ENCODE data around the gene PKN1.

PKN1 gene

DNA sequence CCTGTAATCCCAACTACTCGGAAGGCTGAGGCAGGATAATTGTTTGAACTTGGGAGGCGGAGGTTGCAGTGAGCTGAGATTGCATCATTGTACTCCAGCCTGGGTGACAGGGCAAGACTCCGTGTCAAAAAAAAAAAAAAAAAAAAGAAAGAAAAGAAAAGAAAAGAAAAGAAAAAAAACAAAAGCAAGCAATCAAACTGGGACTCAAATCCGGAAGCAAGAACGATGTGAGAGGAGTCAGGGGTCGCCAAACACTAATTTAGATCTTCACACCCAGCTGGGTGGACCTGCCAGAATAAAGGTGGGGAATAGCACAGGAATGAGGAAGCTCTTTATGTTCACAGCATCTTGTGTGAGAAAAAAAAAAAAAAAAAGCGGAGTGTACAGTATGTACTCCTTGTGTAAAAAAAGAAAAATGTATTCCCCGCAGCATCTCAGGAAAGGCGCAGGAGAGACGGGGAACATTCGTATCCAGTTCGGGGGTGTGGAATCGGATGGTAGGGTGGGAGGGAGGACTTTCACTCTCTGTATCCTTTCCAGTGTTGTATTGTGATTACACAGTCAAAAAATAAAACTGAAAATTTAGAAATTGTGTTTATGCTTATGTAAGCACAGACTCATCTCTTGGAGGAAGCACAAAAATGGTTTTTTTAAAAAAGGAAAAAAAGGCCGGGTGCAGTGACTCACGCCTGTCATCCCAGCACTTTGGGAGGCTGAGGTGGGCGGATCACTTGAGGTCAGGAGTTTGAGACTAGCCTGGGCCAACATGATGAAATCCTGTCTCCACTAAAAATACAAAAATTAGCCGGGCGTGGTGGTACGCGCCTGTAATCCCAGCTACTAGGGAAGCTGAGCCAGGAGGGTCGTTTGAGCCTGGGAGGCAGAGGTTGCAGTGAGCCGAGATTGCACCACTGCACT is 77.5 kb downstream of the PKN1 start:
- ATAC-seq (ENCODE audit: low read depth) (no peak), DNase-seq (ENCODE audit: low spot score in 2 of 2) (no peak)
- Mint-ChIP-seq H3K4me3 (no peak overlapping the region), H3K4me1 (peaks cover 12% of the 10 kb centered on the region), H3K27me3 (no peaks in the 10 kb centered on the region), H3K9me3 (no peaks in the 10 kb centered on the region), H3K27ac (no peak overlapping the region), H3K36me3 (peaks cover 8% of the 10 kb centered on the region)

DNA sequence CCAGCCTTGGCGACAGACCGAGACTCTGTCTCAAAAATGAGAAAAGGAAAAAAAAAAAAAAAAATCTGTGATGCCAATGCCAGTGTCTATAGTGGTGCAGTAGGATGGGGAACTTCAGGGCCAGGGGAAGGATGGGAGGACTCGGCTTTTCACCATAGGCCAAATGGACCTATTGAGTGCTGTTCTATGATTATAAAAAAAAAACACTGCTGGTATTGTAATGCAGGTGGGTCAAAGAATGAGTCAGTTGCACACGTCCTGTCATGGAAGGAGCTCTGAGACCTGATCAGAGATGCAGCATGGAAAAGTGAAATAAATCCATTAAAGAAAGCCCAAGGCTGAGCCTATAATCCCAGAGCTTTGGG is 78.1 kb downstream of the PKN1 start:
- ATAC-seq (ENCODE audit: low read depth), result no peak
- peaks cover 13% of the 10 kb centered on the region for H3K4me1 Mint-ChIP-seq
- H3K36me3 Mint-ChIP-seq, result peaks cover 9% of the 10 kb centered on the region

DNA sequence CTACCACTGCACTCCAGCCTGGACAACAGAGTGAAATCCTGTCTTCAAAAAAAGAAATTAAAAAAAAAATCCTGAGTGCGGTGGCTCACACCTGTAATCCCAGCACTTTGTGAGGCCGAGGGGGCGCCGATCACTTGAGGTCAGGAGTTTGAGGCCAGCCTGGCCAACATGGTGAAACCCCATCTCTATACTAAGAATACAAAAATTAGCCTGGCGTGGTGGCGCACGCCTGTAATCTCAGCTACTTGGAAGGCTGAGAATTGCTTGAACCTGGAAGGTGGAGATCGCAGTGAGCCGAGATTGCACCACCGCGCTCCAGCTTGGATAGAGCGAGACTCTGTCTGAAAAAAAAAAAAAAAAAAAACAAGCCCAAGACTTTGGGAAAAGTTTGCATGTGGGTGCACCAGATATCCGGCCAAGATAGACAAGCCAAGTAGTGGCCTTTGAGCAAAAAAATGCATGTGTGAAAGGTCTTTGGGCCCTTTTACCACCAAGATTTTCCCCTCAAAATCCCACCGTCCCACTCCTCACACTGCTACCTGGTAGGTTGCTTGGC is 79.4 kb downstream of the PKN1 start:
- H3K27ac Mint-ChIP-seq, result no peak overlapping the region
- no peak overlapping the region for H3K4me3 Mint-ChIP-seq
- peaks cover 23% of the 10 kb centered on the region for H3K4me1 Mint-ChIP-seq
- ATAC-seq (ENCODE audit: low read depth), result no peak
- no peaks in the 10 kb centered on the region for H3K9me3 Mint-ChIP-seq
- no peak for DNase-seq (ENCODE audit: low spot score in 2 of 2)
- H3K27me3 Mint-ChIP-seq, result no peaks in the 10 kb centered on the region
- H3K36me3 Mint-ChIP-seq, result peaks cover 14% of the 10 kb centered on the region

More for the DNA sequence above, 78.1 kb downstream of the PKN1 start:
- H3K4me3 Mint-ChIP-seq, result no peak overlapping the region
- H3K9me3 Mint-ChIP-seq, result no peaks in the 10 kb centered on the region
- no peak for DNase-seq (ENCODE audit: low spot score in 2 of 2)
- no peak overlapping the region for H3K27ac Mint-ChIP-seq
- no peaks in the 10 kb centered on the region for H3K27me3 Mint-ChIP-seq

DNA sequence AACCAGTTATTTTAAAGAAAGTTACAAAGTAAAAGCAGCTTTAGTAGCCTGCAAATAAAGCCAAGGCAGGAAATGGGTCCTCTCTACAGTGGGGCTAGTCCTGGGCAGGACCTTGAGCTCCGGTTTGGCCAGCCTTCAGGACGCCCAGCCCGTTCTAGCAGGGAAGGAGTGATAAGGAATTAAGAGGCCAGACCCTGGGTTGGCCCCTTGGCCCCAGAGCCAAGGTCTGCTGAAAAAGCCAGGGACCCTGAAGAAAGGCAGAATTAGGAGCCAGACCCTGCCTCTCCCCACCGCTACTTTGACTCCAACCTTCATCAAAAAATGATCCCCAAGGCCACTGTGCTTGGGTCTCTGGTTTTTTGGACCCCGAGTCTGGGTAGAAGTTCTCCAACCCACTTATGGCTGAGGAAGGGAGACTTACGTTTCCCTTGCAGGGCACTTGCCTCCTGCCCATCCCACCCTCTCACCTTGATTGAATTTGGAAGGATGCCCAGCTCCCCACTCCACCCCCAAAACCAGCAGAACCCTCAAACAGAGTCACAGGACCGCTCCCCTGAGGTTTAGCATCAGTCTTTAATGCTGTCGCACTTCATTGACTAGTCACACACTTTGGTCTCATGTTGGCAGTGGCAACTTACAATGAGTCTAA is 81.2 kb downstream of the PKN1 start:
- peaks cover 14% of the 10 kb centered on the region for H3K36me3 Mint-ChIP-seq
- H3K4me1 Mint-ChIP-seq, result peaks cover 24% of the 10 kb centered on the region
- no peak overlapping the region for H3K4me3 Mint-ChIP-seq
- H3K27ac Mint-ChIP-seq, result peak overlapping the region; percentile 38
- no peaks in the 10 kb centered on the region for H3K9me3 Mint-ChIP-seq
- H3K27me3 Mint-ChIP-seq, result no peaks in the 10 kb centered on the region
- DNase-seq (ENCODE audit: low spot score in 2 of 2) (no peak), ATAC-seq (ENCODE audit: low read depth) (no peak)

DNA sequence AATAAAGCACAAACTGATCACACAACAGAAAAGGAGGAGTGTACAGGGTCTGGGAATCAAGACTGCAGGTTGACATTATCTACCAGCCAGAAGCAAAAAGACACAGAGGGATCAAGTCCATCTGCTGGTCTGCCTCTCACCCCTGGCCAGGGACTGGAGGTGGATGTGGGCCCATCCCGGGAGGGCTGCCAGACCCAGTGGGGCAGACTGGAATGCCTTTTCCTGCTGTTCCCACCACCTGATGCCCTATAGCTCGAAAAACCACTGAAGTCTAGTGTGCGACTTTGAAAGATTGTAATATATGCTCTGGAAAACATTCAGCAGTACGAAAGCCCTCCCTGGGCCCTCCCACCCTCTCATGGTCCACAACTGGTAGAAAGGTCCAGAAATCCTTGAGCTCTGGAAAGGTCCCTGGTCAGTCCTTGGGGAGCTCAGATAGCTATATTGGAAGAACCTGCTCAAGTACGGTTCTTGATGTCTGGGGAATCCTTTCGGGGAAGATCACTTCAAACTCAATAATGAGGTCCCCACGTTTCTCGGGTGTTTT is 82.5 kb downstream of the PKN1 start:
- peak overlapping the region; percentile 86 for H3K4me3 Mint-ChIP-seq
- DNase-seq (ENCODE audit: low spot score in 2 of 2) (no peak), ATAC-seq (ENCODE audit: low read depth) (no peak)
- H3K27ac Mint-ChIP-seq, result peak overlapping the region; percentile 6
- H3K9me3 Mint-ChIP-seq, result no peaks in the 10 kb centered on the region
- no peaks in the 10 kb centered on the region for H3K27me3 Mint-ChIP-seq
- peaks cover 28% of the 10 kb centered on the region for H3K4me1 Mint-ChIP-seq
- peaks cover 14% of the 10 kb centered on the region for H3K36me3 Mint-ChIP-seq

DNA sequence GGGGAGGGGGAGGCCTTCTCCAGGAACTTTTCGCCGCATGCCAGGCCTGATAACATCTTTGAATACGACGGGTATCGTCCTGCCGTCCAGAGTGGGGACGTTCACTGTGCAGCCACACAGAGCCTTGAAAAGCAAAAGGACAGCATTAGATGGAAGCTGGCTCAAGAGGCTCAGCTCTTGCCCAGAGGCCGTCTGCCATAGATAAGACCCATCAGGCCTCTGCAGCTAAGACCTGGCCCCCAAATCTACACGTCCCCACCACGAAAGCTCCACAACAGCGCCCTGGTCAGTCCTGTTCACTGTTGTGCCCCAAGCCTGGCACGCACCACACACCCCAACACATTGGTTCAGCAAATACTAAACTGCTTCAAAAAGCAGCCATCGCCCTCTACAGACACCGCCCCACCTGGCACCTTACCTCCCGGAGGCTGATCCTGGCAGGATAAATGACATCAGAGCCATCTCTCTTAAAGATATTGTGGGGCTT is 83.0 kb downstream of the PKN1 start:
- no peaks in the 10 kb centered on the region for H3K27me3 Mint-ChIP-seq
- peaks cover 14% of the 10 kb centered on the region for H3K36me3 Mint-ChIP-seq
- DNase-seq (ENCODE audit: low spot score in 2 of 2) (no peak), ATAC-seq (ENCODE audit: low read depth) (no peak)
- H3K27ac Mint-ChIP-seq, result peak overlapping the region; percentile 6
- peaks cover 28% of the 10 kb centered on the region for H3K4me1 Mint-ChIP-seq
- H3K4me3 Mint-ChIP-seq, result peak overlapping the region; percentile 86
- H3K9me3 Mint-ChIP-seq, result no peaks in the 10 kb centered on the region

DNA sequence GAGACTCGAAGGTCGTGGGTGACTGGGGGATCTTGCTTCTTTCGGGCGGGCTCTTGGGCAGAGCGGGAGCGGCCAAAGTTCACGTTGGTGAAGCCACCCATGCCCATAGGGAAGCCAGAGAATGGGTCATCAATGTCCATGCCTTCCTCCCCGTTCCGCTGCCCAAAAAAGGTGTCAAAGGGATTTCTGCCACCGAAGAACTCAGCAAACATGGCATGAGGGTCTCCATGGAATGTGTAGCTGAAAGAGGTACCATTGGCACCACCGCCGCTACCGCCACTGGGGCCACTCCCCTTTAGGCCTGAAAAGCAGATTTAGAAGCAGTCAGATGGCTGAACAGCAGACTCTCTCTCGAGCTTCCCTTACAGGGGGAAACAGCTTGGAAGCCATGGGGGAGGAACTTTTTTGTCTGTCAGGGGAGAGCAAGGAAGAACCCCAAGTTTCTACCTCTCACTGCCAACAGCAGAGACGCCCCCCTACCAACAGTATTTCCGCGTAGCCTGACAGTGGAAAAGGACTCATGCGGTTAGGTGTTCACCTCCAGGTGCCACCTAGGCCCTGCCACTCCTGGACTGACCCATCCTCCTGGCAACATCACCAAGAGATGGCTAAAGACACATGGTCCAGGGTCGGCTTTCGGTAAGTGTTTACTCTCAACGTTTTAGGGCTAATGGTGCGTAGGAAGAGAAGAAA is 83.8 kb downstream of the PKN1 start:
- peaks cover 14% of the 10 kb centered on the region for H3K36me3 Mint-ChIP-seq

DNA sequence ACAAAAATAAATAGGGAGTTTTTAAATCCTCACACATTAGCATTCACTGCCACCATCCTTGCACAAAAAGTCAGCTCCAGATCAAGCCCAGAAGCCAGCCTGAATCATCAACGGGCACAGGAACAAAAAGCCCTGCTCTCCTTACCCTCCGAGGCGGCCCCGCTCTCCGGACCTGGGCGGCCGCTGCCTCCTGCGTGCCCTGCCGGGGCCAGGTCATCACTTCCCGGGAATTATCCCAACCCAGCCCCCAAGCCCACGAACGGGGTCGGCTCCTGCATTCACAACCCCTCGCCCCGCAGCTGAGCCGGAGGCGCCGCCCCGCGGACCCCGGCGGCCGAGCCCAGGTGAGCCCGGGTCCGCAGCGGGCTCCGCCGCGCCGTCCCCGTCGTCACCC is 84.3 kb downstream of the PKN1 start:
- DNase-seq (ENCODE audit: low spot score in 2 of 2), result no peak
- Mint-ChIP-seq H3K9me3 (no peaks in the 10 kb centered on the region), H3K27me3 (no peaks in the 10 kb centered on the region), H3K4me3 (peak overlapping the region; percentile 92), H3K36me3 (peaks cover 14% of the 10 kb centered on the region), H3K27ac (peak overlapping the region; percentile 45), H3K4me1 (peaks cover 29% of the 10 kb centered on the region)
- no peak for ATAC-seq (ENCODE audit: low read depth)

More for the DNA sequence above, 83.8 kb downstream of the PKN1 start:
- Mint-ChIP-seq H3K27me3 (no peaks in the 10 kb centered on the region), H3K9me3 (no peaks in the 10 kb centered on the region), H3K27ac (peak overlapping the region; percentile 45), H3K4me1 (peaks cover 28% of the 10 kb centered on the region), H3K4me3 (peak overlapping the region; percentile 86)
- ATAC-seq (ENCODE audit: low read depth) (no peak), DNase-seq (ENCODE audit: low spot score in 2 of 2) (no peak)

DNA sequence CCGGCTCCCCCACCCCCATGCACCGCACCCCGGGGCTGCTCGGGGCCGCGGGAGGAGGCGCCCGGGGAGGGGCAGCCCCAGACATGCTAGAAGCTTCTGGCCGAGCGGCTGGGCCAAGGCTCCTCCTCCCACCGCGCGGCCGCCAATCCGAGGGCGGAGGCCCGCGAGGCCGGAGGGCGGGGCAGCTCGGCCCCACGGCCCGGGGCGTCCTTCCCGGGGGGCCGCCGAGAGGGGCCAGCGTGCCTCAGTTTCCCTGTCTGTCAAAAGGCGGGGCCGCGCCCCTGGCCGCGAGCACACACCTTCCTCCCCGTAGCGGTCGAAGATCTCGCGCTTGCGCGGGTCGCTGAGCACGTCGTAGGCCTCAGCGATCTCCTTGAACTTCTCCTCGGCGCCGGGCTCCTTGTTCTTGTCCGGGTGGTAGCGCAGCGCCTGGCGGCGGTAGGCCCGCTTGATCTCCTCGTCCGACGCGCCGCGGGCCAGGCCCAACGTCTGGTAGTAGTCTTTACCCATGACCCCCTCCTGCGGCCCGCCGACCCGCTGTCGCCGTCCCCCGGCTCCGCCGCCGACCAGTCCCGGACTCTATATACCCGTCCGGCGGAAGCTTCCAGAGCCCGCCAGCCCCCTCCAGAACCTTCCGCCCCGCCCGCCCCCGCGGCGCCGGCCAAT is 84.9 kb downstream of the PKN1 start, which contains the start of gene DNAJB1:
DNAJB1 (minus strand) TSS at position 558 of the 666 bp plus-strand sequence; CDS start at position 510, 48 bp downstream.
- DNase-seq (ENCODE audit: low spot score in 2 of 2), result peak; percentile 62 to 73
- H3K4me3 Mint-ChIP-seq, result peak within 1 kb of the TSS; percentile 92
- no peaks in the 10 kb centered on the region for H3K9me3 Mint-ChIP-seq
- peak within 1 kb of the TSS; percentile 95 for H3K27ac Mint-ChIP-seq
- peaks cover 34% of the 10 kb centered on the region for H3K4me1 Mint-ChIP-seq
- ATAC-seq (ENCODE audit: low read depth), result peak; percentile 50
- H3K27me3 Mint-ChIP-seq, result no peaks in the 10 kb centered on the region
- H3K36me3 Mint-ChIP-seq, result peaks cover 14% of the 10 kb centered on the region

DNA sequence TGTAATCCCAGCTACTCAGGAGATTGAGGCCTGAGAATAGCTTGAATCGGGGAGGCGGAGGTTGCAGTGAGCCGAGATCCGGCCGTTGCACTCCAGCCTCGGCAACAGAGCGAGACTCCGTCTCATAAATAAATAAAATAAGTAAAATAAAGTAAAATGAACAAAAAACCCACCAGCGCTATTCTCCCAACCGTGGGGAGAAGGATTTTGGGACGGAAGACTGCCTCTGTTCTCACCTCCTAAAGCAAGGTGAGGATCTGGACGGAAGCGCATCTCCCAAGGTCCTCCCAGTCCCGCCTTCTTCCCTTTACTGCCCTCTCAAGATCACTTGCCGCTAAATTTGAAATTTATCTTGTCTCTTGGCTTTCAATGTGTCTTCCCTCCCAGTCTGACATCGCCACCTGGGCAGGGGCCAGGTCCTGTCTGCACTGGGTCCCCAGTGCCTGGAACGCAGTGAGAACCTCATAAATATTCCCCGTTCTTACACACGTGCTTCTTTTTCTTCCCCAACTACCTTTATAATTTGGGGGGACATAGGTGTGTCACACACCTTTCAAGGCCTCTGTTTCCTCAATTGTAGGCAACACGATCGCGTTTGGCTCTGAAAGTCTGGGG is 86.2 kb downstream of the PKN1 start:
- no peak for ATAC-seq (ENCODE audit: low read depth)
- Mint-ChIP-seq H3K4me1 (peaks cover 34% of the 10 kb centered on the region), H3K9me3 (no peaks in the 10 kb centered on the region), H3K27ac (peak overlapping the region; percentile 95), H3K4me3 (peak overlapping the region; percentile 55), H3K36me3 (peaks cover 14% of the 10 kb centered on the region), H3K27me3 (no peaks in the 10 kb centered on the region)
- DNase-seq (ENCODE audit: low spot score in 2 of 2), result no peak

DNA sequence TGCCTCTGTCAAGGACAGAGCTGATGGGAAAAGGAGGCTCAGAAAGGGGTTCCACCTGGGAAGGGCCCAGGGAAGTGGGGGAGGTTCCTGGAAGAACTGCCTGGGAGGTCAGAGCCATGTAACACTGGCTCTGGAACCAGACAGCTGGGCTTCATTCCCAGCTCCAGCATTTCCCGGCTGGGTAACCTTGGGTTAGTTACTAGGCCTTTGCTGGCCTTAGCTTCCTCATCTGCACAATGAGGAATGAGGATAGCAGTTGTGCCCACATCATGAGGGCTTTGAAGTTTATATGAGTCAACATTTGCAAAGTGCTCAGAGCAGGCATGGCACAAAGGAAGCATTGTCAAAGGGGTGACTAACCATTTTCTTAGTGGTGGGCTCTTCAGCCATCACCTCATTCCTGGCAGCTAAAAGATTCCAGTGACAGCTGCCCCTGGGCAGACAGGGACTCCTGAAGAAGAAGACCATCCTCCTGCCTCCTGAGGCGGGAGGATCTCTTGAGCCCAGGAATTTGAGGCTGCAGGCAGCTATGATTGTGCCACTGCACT is 86.8 kb downstream of the PKN1 start:
- peak overlapping the region; percentile 55 for H3K4me3 Mint-ChIP-seq
- DNase-seq (ENCODE audit: low spot score in 2 of 2), result no peak
- H3K4me1 Mint-ChIP-seq, result peaks cover 30% of the 10 kb centered on the region
- no peak for ATAC-seq (ENCODE audit: low read depth)
- H3K36me3 Mint-ChIP-seq, result peaks cover 10% of the 10 kb centered on the region
- H3K27ac Mint-ChIP-seq, result peak overlapping the region; percentile 80
- no peaks in the 10 kb centered on the region for H3K9me3 Mint-ChIP-seq
- no peaks in the 10 kb centered on the region for H3K27me3 Mint-ChIP-seq

DNA sequence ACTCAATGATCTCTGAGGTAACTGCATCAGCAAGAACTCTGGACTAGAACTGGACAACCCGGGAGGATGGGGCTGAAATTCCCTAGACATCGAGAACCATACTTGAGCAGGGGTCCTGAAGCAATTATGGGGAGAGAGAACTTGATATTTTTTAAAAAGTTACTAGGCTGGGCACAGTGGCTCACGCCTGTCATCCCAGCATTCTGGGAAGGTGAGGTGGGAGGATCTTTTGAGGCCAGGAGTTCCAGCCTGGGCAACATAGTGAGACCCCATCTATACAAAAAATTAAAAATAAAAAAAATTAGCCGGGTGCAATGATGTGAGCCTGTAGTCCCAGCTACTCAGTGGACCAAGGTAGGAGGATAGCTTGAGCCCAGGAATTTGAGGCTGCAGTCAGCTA is 87.4 kb downstream of the PKN1 start:
- no peak overlapping the region for H3K4me3 Mint-ChIP-seq
- H3K27ac Mint-ChIP-seq, result no peak overlapping the region
- peaks cover 26% of the 10 kb centered on the region for H3K4me1 Mint-ChIP-seq
- no peaks in the 10 kb centered on the region for H3K27me3 Mint-ChIP-seq
- DNase-seq (ENCODE audit: low spot score in 2 of 2) (no peak), ATAC-seq (ENCODE audit: low read depth) (no peak)
- peaks cover 6% of the 10 kb centered on the region for H3K36me3 Mint-ChIP-seq
- no peaks in the 10 kb centered on the region for H3K9me3 Mint-ChIP-seq

Data from memory B cell (primary cell).